ENCODE results near the gene LMO3.

DNA sequence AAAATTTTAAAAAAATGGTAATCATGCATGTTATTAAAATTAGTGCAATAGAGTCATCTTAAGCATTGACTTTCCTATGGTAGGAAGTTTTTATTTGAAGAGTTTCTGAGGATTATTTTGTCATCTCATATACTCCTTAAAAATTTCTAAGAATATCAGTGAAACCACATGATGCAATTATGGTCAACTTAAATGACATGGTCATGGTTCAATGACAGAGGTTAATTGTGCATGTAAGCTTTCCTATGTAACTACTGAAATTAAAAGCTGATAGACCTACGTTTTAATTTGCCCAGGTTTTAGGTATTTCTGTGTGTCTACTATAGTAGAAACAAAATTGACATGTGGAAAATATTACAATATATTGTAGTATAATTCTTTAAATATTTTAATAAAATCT, 21.0 kb upstream of the LMO3 start:
- no peak for TF ChIP-seq EP300 (IDR thresholded peaks at IDR 0.05)
- TF ChIP-seq, protein P1, sequence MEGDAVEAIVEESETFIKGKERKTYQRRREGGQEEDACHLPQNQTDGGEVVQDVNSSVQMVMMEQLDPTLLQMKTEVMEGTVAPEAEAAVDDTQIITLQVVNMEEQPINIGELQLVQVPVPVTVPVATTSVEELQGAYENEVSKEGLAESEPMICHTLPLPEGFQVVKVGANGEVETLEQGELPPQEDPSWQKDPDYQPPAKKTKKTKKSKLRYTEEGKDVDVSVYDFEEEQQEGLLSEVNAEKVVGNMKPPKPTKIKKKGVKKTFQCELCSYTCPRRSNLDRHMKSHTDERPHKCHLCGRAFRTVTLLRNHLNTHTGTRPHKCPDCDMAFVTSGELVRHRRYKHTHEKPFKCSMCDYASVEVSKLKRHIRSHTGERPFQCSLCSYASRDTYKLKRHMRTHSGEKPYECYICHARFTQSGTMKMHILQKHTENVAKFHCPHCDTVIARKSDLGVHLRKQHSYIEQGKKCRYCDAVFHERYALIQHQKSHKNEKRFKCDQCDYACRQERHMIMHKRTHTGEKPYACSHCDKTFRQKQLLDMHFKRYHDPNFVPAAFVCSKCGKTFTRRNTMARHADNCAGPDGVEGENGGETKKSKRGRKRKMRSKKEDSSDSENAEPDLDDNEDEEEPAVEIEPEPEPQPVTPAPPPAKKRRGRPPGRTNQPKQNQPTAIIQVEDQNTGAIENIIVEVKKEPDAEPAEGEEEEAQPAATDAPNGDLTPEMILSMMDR (IDR thresholded peaks at IDR 0.05) = no peak
- no peak for TF ChIP-seq POLR2A (IDR thresholded peaks at IDR 0.05)

Data from tibial nerve (tissue), 4 donors.